GM18526 (cell line): ENCODE results near the gene ANGPT4.

Source experiments
- POLR2A ChIP-seq: IDR thresholded peaks from 3 replicates; pipeline ENCODE4 v1.6.1; 2011; ENCODE audit not compliant: insufficient read length; ENCODE audit errors: extremely low read depth

The ANGPT4 gene

GRCh38 chr20:875115-875514 is 41.0 kb downstream of the ANGPT4 start:
- TF ChIP-seq POLR2A: no peak

DNA sequence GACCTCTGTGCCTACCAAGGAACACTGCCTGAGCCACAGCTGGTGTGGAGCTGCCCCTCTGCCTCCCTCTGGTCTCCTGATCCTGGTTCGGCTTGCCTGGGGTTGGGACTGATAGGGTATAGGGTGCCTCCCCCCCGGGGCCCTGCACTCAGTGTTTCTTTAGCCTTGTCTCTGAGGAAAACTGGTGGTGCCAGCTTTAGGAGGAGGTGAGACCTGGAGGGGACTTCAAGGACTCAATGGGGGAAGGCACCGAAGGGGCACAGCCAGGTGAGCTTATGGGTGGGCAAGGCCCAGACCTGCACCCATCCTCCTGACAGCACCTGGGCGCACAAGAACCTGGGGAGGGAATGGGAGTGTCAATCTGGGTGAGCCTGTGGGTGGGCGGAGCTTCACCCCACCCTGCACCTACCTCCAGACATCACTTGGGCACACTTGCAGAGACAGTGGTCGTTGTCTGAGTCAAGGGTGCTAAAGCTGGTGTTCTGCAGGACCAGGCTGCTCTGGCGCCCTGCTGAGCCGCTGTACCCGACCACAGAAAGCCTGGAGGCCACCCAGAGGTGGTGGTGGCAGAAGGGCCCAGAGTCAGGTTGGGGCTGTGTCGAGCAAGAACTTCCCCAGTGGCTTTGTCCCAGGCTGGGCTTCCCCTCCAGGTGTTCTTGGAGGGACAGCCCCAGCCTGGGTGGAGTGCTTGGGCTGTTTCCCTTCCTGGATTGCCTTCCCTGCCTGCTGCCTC is 42.1 kb downstream of the ANGPT4 start:
- TF ChIP-seq POLR2A: no peak

GRCh38 chr20:872855-873520 is 43.1 kb downstream of the ANGPT4 start:
- TF ChIP-seq POLR2A: no peak

DNA sequence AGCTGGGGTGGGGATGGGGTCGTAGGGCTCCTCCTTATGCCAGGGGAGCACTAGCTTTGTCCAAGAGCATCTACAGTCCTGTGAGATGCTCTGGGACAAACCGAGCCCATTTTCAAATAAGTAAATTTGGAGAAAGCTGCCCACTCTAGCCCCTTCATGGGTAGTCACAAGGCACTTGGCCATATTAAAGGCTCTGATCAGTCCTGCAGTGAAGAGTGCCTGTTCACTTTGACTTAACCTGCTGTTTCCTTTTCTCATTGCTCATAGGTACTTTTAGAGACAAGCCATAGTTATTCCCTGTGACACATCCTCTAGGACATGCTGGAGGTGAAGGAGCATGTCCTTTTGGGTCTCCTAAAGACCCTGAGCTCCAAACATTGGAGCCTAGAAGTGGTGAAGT is 44.2 kb downstream of the ANGPT4 start:
- no peak for TF ChIP-seq POLR2A

DNA sequence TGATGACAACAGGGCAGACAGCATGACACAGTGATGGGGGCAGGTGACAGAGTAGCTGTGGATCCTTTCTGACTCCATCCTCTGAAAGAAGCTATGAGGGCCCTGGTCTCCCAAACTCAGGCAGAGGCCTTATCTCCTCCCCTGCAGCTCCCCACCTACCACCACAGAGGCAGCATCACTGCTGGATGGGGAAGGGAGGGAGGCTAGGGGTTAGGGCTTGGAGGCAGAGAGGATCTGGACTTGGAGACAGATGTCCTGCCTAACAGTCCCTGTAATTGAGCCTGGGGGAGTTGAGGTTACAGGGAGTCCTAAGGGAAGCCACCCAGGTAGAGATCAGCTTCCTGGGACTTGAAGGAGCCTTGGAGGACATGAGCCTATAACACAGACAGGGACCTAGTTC is 44.7 kb downstream of the ANGPT4 start:
- TF ChIP-seq POLR2A: no peak

DNA sequence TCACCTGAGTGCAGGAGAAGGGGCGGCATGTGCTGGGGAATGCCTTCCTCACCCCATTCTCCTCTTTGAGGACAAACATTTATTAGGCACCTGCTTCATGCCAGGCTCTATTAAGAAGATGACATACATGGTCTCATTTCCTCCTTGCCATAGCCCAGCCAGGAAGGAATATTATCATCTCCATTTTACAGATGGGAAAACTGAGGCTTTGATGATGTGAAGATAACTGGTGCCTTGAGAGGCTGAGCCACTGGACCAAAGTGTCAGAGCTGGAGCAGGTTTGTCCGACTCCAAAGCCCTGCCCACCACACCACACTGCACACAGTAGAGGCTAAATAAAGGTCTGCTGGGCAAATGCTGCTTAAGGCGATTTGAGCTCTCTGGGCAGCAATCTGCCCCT is 45.4 kb downstream of the ANGPT4 start:
- no peak for TF ChIP-seq POLR2A

DNA sequence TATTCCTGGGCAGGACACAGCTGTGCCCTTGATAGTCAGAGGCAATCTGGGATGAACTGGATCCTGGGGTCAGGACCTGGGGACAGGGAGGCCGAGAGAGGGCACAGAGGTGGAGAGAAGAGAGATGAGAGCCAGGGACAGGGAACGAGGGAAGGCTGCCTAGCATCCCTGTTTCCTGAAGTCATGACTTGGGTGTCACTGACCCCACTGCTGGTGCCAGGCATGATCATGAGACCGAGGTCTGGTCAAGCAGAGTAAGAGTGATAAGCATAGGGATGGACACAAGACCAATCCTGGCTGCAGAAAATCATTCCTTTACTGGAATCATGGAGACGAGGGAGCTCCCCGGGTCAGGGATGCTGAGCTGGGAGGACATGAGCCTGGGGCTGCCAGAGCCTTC is 46.5 kb downstream of the ANGPT4 start:
- no peak for TF ChIP-seq POLR2A

DNA sequence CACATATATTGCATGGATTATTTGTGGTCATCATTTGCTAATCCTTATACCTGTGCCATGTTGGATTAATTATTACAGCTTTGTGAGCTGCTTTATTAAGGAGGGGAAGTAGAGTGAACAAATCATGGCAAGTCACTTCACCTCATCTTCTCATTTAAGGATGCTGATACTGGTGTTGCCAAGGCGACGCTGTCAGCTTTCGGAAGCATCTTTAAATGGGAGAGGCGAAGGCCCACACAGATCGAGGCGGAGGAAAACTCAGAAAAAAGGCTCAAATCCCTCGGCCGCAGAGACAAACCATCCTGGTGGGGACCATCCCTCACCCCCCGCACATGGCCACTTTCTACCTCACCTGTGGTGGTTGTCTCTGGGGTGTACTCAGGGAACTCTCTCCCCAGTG is 47.9 kb downstream of the ANGPT4 start:
- TF ChIP-seq POLR2A: no peak

- TF ChIP-seq POLR2A: no peak
Observed at GRCh38 chr20:865440-865839, 50.7 kb downstream of the ANGPT4 start.

GRCh38 chr20:860891-861290 is 55.2 kb downstream of the ANGPT4 start:
- TF ChIP-seq POLR2A: no peak

DNA sequence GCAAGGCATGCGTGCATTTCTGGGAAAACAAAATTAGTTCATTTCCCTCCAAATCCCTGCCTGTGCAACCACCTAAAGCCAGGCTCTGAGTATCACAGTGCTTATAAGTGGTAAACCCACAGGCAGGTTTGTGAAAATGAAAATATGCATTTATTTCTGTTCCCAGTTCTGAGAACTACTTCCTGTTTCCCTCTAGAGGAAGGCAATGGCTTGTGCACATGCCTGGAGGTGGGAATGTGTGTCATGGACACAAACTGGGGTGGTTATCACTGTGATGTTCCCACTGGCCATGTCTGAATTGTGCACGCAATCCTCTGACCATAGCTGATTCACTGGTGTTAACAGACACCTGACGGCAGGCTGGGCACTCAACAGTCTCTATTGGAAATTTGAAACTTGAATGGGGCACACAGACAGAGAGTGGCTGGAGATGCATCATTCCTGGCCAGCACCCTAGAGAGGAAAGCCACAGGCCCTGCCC is 56.3 kb downstream of the ANGPT4 start:
- TF ChIP-seq POLR2A: no peak

DNA sequence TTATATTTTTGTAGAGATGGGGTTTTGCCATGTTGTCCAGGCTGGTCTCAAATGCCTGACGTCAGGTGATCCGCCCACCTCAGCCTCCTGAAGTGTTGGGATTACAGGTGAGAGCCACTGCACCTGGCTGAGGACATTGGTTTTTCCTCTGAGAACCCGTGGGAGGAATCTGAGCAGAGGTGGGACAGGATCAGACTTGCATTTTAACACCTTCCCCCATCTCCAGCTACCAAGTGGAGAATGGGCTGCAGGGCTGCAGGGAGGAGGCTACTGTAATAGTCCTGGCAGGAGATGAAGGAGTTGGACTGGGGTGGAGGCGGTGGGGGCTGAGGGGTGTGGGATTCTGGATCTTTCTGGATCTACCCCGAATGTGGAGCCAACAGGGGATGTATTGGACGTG is 58.1 kb downstream of the ANGPT4 start:
- no peak for TF ChIP-seq POLR2A

- no peak for TF ChIP-seq POLR2A
Observed at GRCh38 chr20:856361-856775, 59.8 kb downstream of the ANGPT4 start.

- no peak for TF ChIP-seq POLR2A
Observed at GRCh38 chr20:855466-856360, 60.4 kb downstream of the ANGPT4 start.

DNA sequence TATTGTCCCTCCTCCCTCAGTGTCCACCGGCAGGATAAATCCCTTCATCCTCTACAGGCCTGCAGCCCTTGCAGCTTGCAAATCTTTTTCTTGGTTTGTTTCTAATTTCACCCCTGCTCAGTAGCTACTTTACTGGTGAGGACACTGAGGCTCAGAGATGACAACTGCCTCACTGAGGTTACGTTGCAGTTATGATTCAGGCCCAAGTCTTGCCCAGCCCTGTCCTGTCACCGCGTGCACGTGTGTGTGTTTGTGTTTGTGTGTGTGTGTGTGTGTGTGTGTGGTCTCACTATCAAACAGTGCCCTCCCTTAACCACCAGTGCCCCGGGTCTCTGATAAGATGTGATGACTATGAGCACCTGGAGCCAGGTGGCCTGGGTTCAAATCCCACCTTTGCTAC is 61.5 kb downstream of the ANGPT4 start:
- TF ChIP-seq POLR2A: no peak
